Measurements from ENCODE around the gene HPS4. TPM values are rescaled to one million over a fixed set of nuclear protein-coding genes. Genes with fewer than 3 reads are reported as not detected.

The HPS4 gene
- total and polyA plus RNA-seq, 9 donors, result 18.9 to 37.8 (median 32.5) TPM

DNA sequence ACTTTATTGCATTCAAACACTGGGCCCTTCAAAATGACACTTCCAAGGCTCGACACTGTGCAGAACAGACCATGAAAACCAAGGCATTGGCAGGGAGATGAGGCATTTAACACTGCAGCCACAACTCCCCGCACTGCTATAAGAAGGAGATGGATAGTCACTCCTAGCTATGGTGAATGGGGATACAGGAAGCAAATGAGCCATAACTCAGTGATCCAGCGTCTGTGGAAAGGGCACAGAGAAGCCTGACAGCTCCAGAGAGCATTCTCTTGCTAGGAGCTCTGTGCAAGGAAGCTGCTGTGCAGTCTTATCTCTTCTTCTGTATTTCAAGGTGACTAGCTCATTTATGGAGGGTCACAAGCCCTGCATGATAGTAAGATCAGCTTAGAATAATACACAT, 20.9 kb downstream of the HPS4 start:
- WGBS, 3 donors, result 79 to 84% (median 80%) methylated on average over 3 of the region's 3 CpGs
- TF ChIP-seq EP300 (IDR thresholded peaks at IDR 0.05) (no peak), CTCF (IDR thresholded peaks at IDR 0.05) (no peak), POLR2A (IDR thresholded peaks at IDR 0.05) (no peak)
- intact Hi-C loops (cut with DNase I), result no loop called here
- DNase-seq, result no peak
- Histone ChIP-seq H3K9me3 (no peaks in the 10 kb centered on the region), H3K27ac (no peak overlapping the region), H3K4me3 (no peak overlapping the region), H3K4me1 (ENCODE audit: insufficient read depth) (no peaks in the 10 kb centered on the region), H3K27me3 (no peaks in the 10 kb centered on the region), H3K36me3 (no peaks in the 10 kb centered on the region)

- H3K4me3 ChIP-seq, result no peak overlapping the region
- intact Hi-C loops (cut with DNase I), result no loop called here
- no peaks in the 10 kb centered on the region for H3K36me3 ChIP-seq
- DNase-seq, result no peak
- no peaks in the 10 kb centered on the region for H3K4me1 ChIP-seq (ENCODE audit: insufficient read depth)
- 93 to 95% (median 95%) methylated on average over 5 of the region's 5 CpGs for WGBS, 3 donors
- TF ChIP-seq CTCF (IDR thresholded peaks at IDR 0.05) (no peak), EP300 (IDR thresholded peaks at IDR 0.05) (no peak)
- H3K9me3 ChIP-seq, result no peaks in the 10 kb centered on the region
- no peaks in the 10 kb centered on the region for H3K27me3 ChIP-seq
- no peak overlapping the region for H3K27ac ChIP-seq
These were observed 21.5 kb downstream of the HPS4 start for GRCh38 chr22:26462051-26462450.

- Histone ChIP-seq H3K27ac (no peak overlapping the region), H3K4me3 (no peak overlapping the region), H3K4me1 (ENCODE audit: insufficient read depth) (peaks cover 1% of the 10 kb centered on the region), H3K9me3 (no peaks in the 10 kb centered on the region), H3K36me3 (no peaks in the 10 kb centered on the region), H3K27me3 (no peaks in the 10 kb centered on the region)
- peak in 1 of 3 donors; percentile 21 for TF ChIP-seq CTCF (IDR thresholded peaks at IDR 0.05)
- no peak for TF ChIP-seq EP300 (IDR thresholded peaks at IDR 0.05)
- TF ChIP-seq POLR2A (IDR thresholded peaks at IDR 0.05), result no peak
- peak in 4 of 5 donors; percentile 33 to 59 (median 45) for DNase-seq
- intact Hi-C loops (cut with DNase I), result no loop called here
- WGBS, 3 donors, result 37 to 43% (median 37%) methylated on average over 3 of the region's 3 CpGs
These were observed 22.3 kb downstream of the HPS4 start for GRCh38 chr22:26461188-26461810.

DNA sequence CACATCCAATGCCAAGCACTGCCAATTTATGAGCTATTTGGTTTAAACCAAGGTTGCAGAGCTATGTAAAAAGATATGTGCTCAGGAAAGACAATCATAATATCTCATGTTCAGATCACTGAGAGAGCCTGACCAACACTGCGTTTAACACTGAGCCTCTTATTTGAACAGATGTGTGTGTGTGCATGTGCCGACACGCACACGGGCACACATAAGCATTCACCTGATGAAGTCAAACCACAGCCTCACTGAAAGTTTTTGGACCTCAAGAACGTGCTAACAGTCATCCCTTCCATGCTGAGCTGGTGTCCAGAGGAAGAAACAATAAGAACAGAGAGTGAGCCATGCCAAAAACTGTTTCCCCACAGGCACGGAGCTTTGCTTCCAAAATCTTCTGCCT, 23.4 kb downstream of the HPS4 start:
- Histone ChIP-seq H3K36me3 (no peaks in the 10 kb centered on the region), H3K9me3 (no peaks in the 10 kb centered on the region), H3K4me1 (ENCODE audit: insufficient read depth) (peaks cover 3% of the 10 kb centered on the region), H3K27ac (no peak overlapping the region), H3K27me3 (no peaks in the 10 kb centered on the region), H3K4me3 (no peak overlapping the region)
- no peak for TF ChIP-seq POLR2A (IDR thresholded peaks at IDR 0.05)
- TF ChIP-seq CTCF (IDR thresholded peaks at IDR 0.05), result no peak
- TF ChIP-seq EP300 (IDR thresholded peaks at IDR 0.05), result no peak
- no peak for DNase-seq
- intact Hi-C loops (cut with DNase I), result no loop called here
- 75 to 79% (median 78%) methylated on average over 6 of the region's 6 CpGs for whole genome bisulfite sequencing, 3 donors
